ENCODE results near the gene PHKA1.
A peak's percentile ranks its signal among the peaks of the same experiment; 100 is the strongest.
"Not testable (repeated sequence)": the region's sequence is repeated elsewhere in the genome, so short reads cannot be mapped to it uniquely, and the experiment has no call there.

PHKA1 gene

GRCh38 chrX:72604112-72604511, 110.0 kb downstream of the PHKA1 start:
- TF ChIP-seq CTCF (IDR thresholded peaks at IDR 0.05; ENCODE audit: borderline replicate concordance, insufficient read depth, low read depth, low read length) = no peak
- no peak overlapping the region for H3K4me3 ChIP-seq (ENCODE audit: low read depth, low read length)

- not testable (repeated sequence) for H3K4me3 ChIP-seq (ENCODE audit: low read depth, low read length)
Measured at GRCh38 chrX:72591038-72591437, 123.1 kb downstream of the PHKA1 start.

GRCh38 chrX:72584163-72584562, 129.9 kb downstream of the PHKA1 start:
- H3K4me3 ChIP-seq (ENCODE audit: low read depth, low read length) = no peak overlapping the region
- TF ChIP-seq CTCF (IDR thresholded peaks at IDR 0.05; ENCODE audit: borderline replicate concordance, insufficient read depth, low read depth, low read length) = no peak

- TF ChIP-seq CTCF (IDR thresholded peaks at IDR 0.05; ENCODE audit: borderline replicate concordance, insufficient read depth, low read depth, low read length) = no peak
- H3K4me3 ChIP-seq (ENCODE audit: low read depth, low read length) = no peak overlapping the region
Measured at GRCh38 chrX:72576141-72576894, 137.8 kb downstream of the PHKA1 start.

- TF ChIP-seq CTCF (IDR thresholded peaks at IDR 0.05; ENCODE audit: borderline replicate concordance, insufficient read depth, low read depth, low read length) = no peak
- peak overlapping the region; percentile 59 for H3K4me3 ChIP-seq (ENCODE audit: low read depth, low read length)
Measured at GRCh38 chrX:72573158-72573511, 141.0 kb downstream of the PHKA1 start.

- TF ChIP-seq CTCF (IDR thresholded peaks at IDR 0.05; ENCODE audit: borderline replicate concordance, insufficient read depth, low read depth, low read length) = no peak
- H3K4me3 ChIP-seq (ENCODE audit: low read depth, low read length) = peak within 1 kb of the TSS; percentile 59
Measured at GRCh38 chrX:72572248-72573157, 141.6 kb downstream of the PHKA1 start, which contains the start of gene HDAC8. TSS of gene HDAC8 (minus strand) at chrX:72572843. CDS start at chrX:72572761, 82 bp downstream.

GRCh38 chrX:72569786-72570185, 144.3 kb downstream of the PHKA1 start:
- no peak for TF ChIP-seq CTCF (IDR thresholded peaks at IDR 0.05; ENCODE audit: borderline replicate concordance, insufficient read depth, low read depth, low read length)

More at GRCh38 chrX:72569786-72570185, 144.3 kb downstream of the PHKA1 start:
- no peak overlapping the region for H3K4me3 ChIP-seq (ENCODE audit: low read depth, low read length)

Data from GM12875 (cell line).